Omental fat pad (tissue), 4 donors: Measurements from ENCODE around the gene ANGPT4. TPM values are rescaled to one million over a fixed set of nuclear protein-coding genes. Genes with fewer than 3 reads are reported as not detected.

Experiments used
- ATAC-seq: fragments of 150-250 bp; one replicate; pipeline ENCODE4 v1.9.1; 2016; ENCODE audit warnings: mild to moderate bottlenecking, moderate library complexity; ENCODE audit not compliant: low FRiP score
- DNase-seq: peaks from one replicate; pipeline ENCODE4 v3.0.0-alpha.2; 2019; ENCODE audit warnings: low spot score
- CTCF ChIP-seq, 3 donors: fragments of 450-650 bp; IDR thresholded peaks; one replicate each; pipeline ENCODE4 v1.5.1; 2016 to 2017; ENCODE audit warnings: antibody characterized with exemption in 3 of 3, mild to moderate bottlenecking in 3 of 3, moderate library complexity in 2 of 3
- total RNA-seq, 4 donors: library from RNA; depleted of rRNA; stranded (reverse); fragments of >200 nt; gene quantifications; one replicate each; pipeline ENCODE4 v1.1.0, GENCODE V29; 2016

ANGPT4 gene
- total RNA-seq, 4 donors from 2014 or later: 0.44 to 27.6 (median 3.4) TPM

- no peak for DNase-seq
- ATAC-seq: no peak
- no peak for TF ChIP-seq CTCF (IDR thresholded peaks at IDR 0.05)
Observed at GRCh38 chr20:823574-823902, 92.6 kb downstream of the ANGPT4 start.

DNA sequence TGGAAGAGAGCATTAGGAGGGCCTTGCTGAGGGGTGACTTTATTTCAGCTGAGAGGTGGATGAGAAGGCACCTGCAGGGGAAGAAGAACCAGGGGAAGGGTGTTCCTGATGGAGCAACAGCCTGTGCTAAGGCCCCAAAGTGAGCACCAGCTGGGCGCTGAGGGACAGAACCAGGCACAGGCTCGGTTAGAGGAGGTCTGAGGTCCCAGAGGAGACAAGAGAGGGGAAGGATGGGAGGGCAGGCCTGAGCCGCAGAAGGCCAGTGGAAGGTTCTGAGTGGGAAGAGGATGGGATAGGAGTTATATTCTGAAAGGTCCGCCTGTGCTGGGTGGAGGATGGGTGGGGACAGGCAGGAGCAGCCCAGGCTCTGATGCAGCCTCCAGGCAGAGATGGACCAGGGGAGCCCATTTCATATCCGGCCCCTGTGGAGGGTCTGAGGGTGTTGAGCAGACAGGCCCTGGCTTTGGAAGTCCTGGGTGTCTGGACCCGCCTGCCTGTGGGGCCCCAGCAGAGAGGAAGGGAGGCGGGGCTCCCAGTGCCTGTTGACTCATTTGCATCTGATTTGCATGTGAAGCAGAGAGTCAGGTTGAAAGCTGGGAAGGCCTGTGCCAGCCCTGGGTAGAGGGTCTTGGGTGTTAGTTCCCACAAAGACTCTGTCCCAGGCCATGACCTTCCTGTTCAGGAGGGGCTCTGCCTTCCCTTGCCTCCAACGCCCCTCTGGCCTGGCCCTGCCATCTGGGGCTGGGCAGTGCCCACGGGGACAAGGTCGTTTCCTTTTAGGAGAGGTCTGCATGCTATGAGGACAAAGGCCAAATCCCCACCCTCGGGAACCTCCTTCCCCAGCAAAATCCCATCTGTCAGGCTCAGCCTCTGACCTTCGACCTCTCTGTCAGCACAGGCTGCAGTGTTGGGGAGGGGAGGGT lies 93.2 kb downstream of the ANGPT4 start:
- DNase-seq (no peak), ATAC-seq (no peak)
- TF ChIP-seq CTCF (IDR thresholded peaks at IDR 0.05): no peak

DNA sequence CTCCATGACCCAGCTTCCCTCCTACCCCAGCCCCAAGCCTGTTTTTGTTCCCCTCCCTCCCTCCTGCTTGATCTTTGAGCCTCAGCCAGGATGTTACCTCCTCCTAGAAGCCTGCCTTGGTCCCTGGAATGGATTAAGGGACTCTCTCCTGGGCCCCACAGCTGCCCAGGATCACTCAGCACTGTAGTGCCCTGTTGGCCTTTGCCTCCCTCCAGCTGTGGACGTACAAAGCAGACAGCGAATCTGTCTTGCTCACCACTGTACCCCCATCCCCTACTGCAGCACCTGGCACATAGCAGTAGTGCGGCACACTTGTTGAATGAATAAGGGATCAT lies 94.4 kb downstream of the ANGPT4 start:
- ATAC-seq (no peak), DNase-seq (no peak)
- no peak for TF ChIP-seq CTCF (IDR thresholded peaks at IDR 0.05)

DNA sequence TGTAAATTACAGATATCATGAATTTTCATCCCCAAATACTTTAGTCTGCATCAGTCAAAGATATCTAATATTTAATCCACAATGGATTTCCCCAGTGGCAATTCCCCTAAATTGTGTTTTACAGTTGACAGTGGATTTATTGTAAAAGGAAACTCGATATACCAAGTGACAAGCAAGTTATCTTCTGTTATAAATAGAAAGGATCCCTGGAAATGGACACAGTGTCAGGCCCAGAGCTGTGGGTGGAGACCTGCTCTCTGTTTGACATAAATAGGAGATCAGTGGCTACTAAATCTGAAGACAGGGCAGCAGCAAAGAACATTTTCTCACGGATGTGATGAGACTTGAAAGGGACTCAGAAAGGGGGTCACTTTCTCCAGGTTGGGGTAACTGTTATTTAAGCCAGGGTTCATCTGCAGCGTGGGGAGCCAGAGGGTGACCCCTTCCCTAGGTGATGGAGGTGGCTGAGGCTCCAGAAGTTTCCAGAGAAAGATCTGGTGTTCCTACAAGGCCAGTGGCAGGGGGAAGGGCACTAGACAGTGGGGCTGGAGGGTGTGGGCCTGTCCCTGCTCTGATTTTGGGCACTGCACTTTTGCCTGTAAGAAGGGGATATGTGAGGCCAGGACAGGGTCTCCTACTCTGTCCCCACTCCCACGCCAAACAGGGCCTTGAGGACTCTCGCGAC lies 94.9 kb downstream of the ANGPT4 start:
- ATAC-seq: no peak
- no peak for TF ChIP-seq CTCF (IDR thresholded peaks at IDR 0.05)
- DNase-seq: no peak

- no peak for TF ChIP-seq CTCF (IDR thresholded peaks at IDR 0.05)
- no peak for DNase-seq
- ATAC-seq: no peak
Observed at GRCh38 chr20:820323-820953, 95.7 kb downstream of the ANGPT4 start.

Other genes with a start within 250 kb of the ANGPT4 start
- gene SCRT2, start 240.5 kb downstream of the ANGPT4 start, total RNA-seq: not detected
- gene SLC52A3, start 147.8 kb downstream of the ANGPT4 start, total RNA-seq: 1 to 10 TPM in 3 of 4 donors, under 1 TPM in 1; 0.84 to 3.3 (median 1.8) TPM
- gene FAM110A, start 82.6 kb downstream of the ANGPT4 start, total RNA-seq: 1 to 10 TPM; 2.9 to 5.2 (median 3.1) TPM
- gene RSPO4, start 86.0 kb upstream of the ANGPT4 start, total RNA-seq: not detected
- gene PSMF1, start 202.3 kb upstream of the ANGPT4 start, total RNA-seq: 100 to 1,000 TPM in 1 of 4 donors, 10 to 100 TPM in 3; 60.9 to 140 (median 74.6) TPM